Heart right ventricle (tissue), 16 donors: ENCODE measurements around the gene IL1A. TPM values are rescaled to one million over a fixed set of nuclear protein-coding genes. Genes with fewer than 3 reads are reported as not detected.

Experiments
- ATAC-seq, 8 donors: fragments of 200-7000 bp; cut with Tn5 transposase; one replicate each; pipeline ENCODE4 v1.9.1; 2020; ENCODE audit warnings: mild to moderate bottlenecking in 8 of 8, moderate library complexity in 8 of 8, moderate number of reproducible peaks in 1 of 8
- DNase-seq, 2 donors: peaks; one replicate each; pipeline ENCODE4 v3.0.0-alpha.2; 2020
- H3K27ac ChIP-seq, 10 donors: fragments of 200-600 bp; sonication (generic) in 2 of 10; one replicate each; pipeline versions ENCODE4 v1.5.0 to v1.8.0; 2020 to 2022; ENCODE audit warnings: mild to moderate bottlenecking in 3 of 10
- H3K27me3 ChIP-seq, 7 donors: fragments of 200-600 bp; one replicate each; pipeline ENCODE4 v1.8.0; 2021 to 2022; ENCODE audit warnings: mild to moderate bottlenecking in 2 of 7
- H3K36me3 ChIP-seq, 9 donors: fragments of 200-600 bp; sonication (generic) in 1 of 9; one replicate each; pipeline versions ENCODE4 v1.5.0 to v1.8.0; 2020 to 2022; ENCODE audit warnings: mild to moderate bottlenecking in 2 of 9
- H3K4me1 ChIP-seq, 9 donors: fragments of 200-600 bp; sonication (generic) in 1 of 9; one replicate each; pipeline versions ENCODE4 v1.5.0 to v1.8.0; 2020 to 2022; ENCODE audit warnings: mild to moderate bottlenecking in 4 of 9
- H3K4me3 ChIP-seq, 10 donors: fragments of 200-600 bp; sonication (generic) in 2 of 10; one replicate each; pipeline versions ENCODE4 v1.5.0 to v1.8.0; 2020 to 2022; ENCODE audit warnings: mild to moderate bottlenecking in 7 of 10, moderate library complexity in 2 of 10
- H3K9me3 ChIP-seq, 11 donors: fragments of 200-600 bp in 10 of 11; sonication (generic) in 2 of 11; one replicate each; pipeline versions ENCODE4 v1.5.0 to v1.8.0; 2013 to 2022; ENCODE audit warnings: mild to moderate bottlenecking in 2 of 11, control low read depth in 1 of 11, moderate library complexity in 1 of 11
- CTCF ChIP-seq, 9 donors: fragments of 200-600 bp; sonication (generic) in 2 of 9; IDR thresholded peaks; one replicate each; pipeline versions ENCODE4 v1.5.0 to v1.8.0; 2021 to 2022; ENCODE audit warnings: antibody characterized with exemption in 9 of 9, mild to moderate bottlenecking in 5 of 9, moderate library complexity in 1 of 9
- WGBS, 2 donors: extraction: QIAGEN DNeasy Blood & Tissue Kit; methylation state at CpG; one replicate each; pipeline ENCODE4 v1.1.7; 2013; ENCODE audit warnings: inconsistent platforms in 1 of 2; 5-methylcytosine and 5-hydroxymethylcytosine counted together
- intact Hi-C, 10 donors: fragments of 100-400 bp; cut with DNase I; formaldehyde crosslinking; loops; one replicate each; pipeline versions ENCODE4 v1.11.1 to v1.14.2; 2022
- polyA plus RNA-seq, 2 donors: library from polyadenylated mRNA; stranded (reverse); fragments of 200-250 nt; gene quantifications; one replicate each; pipeline ENCODE4 v1.2.3, GENCODE V29; 2013
- total RNA-seq, 10 donors: library from RNA; stranded (reverse); fragmentation: NEBNext Ultra II Directional in 3 of 10; extraction: Animal tissue kit (Norgen Biotek cat#: 25700) in 3 of 10; gene quantifications; one replicate each; pipeline versions ENCODE4 v1.2.1 to v1.2.4, GENCODE V29; 2021 to 2023
- donor health status: Arrhythmogenic right ventricular cardiomyopathy.
- donor health status: ischemic (EF 13 %, LVEDD 7.1; RV severe dilation, severe dysfunction).
- donor health status: healthy with polysubstance abuse.
- donor health status: DM: no; HTN: yes; CAD: no.
- donor health status: DM: no; HTN: no; CAD: no.
- donor health status: ischemic (EF 25% LVEDD 6.9; RV normal size, moderate dysfunction).
- donor health status: ischemic (EF 25% LVEDD 5.7; RV mildly dilated, moderate dysfunction).
- donor health status: healthy.
- donor health status: DM: yes; HTN: yes; CAD: no.
- donor health status: Ischemic cardiomyopathy.
- donor health status: ischemic (EF 35%, LVEDD 5.7; RV mildly dilated, moderate dysfunction).
- donor health status: nonischemic (EF 11% LVEDD 7.7; RV severe dilation, severe dysfunction).
- donor health status: DM: yes; HTN: yes; CAD: no.
- donor health status: PGD.
- donor health status: ischemic (EF 29% LVEDD 5.4; RV normal size, mild dysfunction).
- donor health status: nonischemic (EF 23%, LVEDD 6.1; RV moderate dilation, normal function).

The IL1A gene
- total and polyA plus RNA-seq, 12 donors: 0.01 TPM; not detected in 11

GRCh38 chr2:112825706-112826105, 41.4 kb upstream of the IL1A start:
- DNase-seq: no peak
- H3K4me3 ChIP-seq: no peak overlapping the region
- 94 to 97% methylated on average over 2 of the region's 2 CpGs for WGBS, 2 donors
- no peaks in the 10 kb centered on the region for H3K36me3 ChIP-seq
- peaks cover 0 to 6% (median 0%) of the 10 kb centered on the region in 9 donors for H3K4me1 ChIP-seq
- no peak for TF ChIP-seq CTCF (IDR thresholded peaks at IDR 0.05)
- intact Hi-C loops: no loop called here
- ATAC-seq: no peak
- no peaks in the 10 kb centered on the region for H3K9me3 ChIP-seq
- H3K27ac ChIP-seq: no peak overlapping the region
- peaks cover 0 to 23% (median 6%) of the 10 kb centered on the region in 7 donors for H3K27me3 ChIP-seq

- DNase-seq: no peak
- ATAC-seq: no peak
- Histone ChIP-seq H3K27ac (no peak overlapping the region), H3K4me3 (no peak overlapping the region), H3K27me3 (peaks cover 0 to 23% (median 6%) of the 10 kb centered on the region in 7 donors), H3K9me3 (no peaks in the 10 kb centered on the region), H3K4me1 (peaks cover 0 to 6% (median 0%) of the 10 kb centered on the region in 9 donors), H3K36me3 (no peaks in the 10 kb centered on the region)
- TF ChIP-seq CTCF (IDR thresholded peaks at IDR 0.05): no peak
- intact Hi-C loops: no loop called here
Observed at GRCh38 chr2:112824694-112825085, 40.4 kb upstream of the IL1A start.

DNA sequence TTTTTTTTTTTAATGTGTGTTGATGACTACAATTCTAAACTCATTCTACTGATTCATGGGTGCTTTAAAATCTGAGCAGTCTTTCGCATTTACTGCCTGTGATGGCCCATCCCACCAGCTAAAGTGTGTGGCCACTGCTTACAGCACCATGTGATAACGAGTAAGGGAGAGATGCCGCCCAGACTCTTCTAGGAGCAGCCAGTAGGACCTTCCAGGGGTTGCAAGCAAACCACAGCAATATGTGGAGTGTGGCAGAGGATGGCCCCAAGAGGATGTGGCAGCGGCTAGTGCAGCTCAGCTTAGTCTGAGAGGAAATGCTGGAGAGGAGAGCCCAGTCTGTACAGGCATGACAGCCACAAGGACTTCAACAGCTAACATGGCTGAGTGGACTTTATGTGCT, 37.4 kb upstream of the IL1A start:
- TF ChIP-seq CTCF (IDR thresholded peaks at IDR 0.05): no peak
- H3K27ac ChIP-seq: no peak overlapping the region
- intact Hi-C loops: no loop called here
- H3K36me3 ChIP-seq: no peaks in the 10 kb centered on the region
- WGBS, 2 donors: 81 to 87% methylated on average over 4 of the region's 4 CpGs
- H3K4me3 ChIP-seq: no peak overlapping the region
- DNase-seq (no peak), ATAC-seq (no peak)
- H3K9me3 ChIP-seq: no peaks in the 10 kb centered on the region
- H3K4me1 ChIP-seq: peaks cover 0 to 11% (median 3%) of the 10 kb centered on the region in 9 donors
- H3K27me3 ChIP-seq: peaks cover 0 to 7% (median 0%) of the 10 kb centered on the region in 7 donors

- intact Hi-C loops: no loop called here
- 90 to 92% methylated on average over 5 of the region's 5 CpGs for WGBS, 2 donors
Observed at GRCh38 chr2:112821142-112821541, 36.8 kb upstream of the IL1A start.

More at GRCh38 chr2:112821142-112821541, 36.8 kb upstream of the IL1A start:
- Histone ChIP-seq H3K27me3 (peaks cover 0 to 6% (median 0%) of the 10 kb centered on the region in 7 donors), H3K9me3 (no peaks in the 10 kb centered on the region), H3K4me1 (peaks cover 0 to 11% (median 3%) of the 10 kb centered on the region in 9 donors), H3K36me3 (no peaks in the 10 kb centered on the region), H3K27ac (no peak overlapping the region), H3K4me3 (no peak overlapping the region)
- no peak for TF ChIP-seq CTCF (IDR thresholded peaks at IDR 0.05)
- ATAC-seq: no peak
- no peak for DNase-seq
